ENCODE data around the gene MYBPC3.

- TF ChIP-seq MAZ (IDR thresholded peaks at IDR 0.05; ENCODE audit: borderline replicate concordance, low read depth, low read length) (no peak), HMGXB4 (CRISPR knock-in tag; IDR thresholded peaks at IDR 0.05; ENCODE audit: borderline replicate concordance) (no peak), POLR2A (IDR thresholded peaks at IDR 0.05; ENCODE audit: low read length) (no peak), CTCF (IDR thresholded peaks at IDR 0.05) (no peak), TFCP2L1 (CRISPR knock-in tag; IDR thresholded peaks at IDR 0.05) (no peak), CEBPB (IDR thresholded peaks at IDR 0.05) (no peak), MYC (IDR thresholded peaks at IDR 0.05; ENCODE audit: borderline replicate concordance, low read length) (no peak), EHF (CRISPR knock-in tag; IDR thresholded peaks at IDR 0.05) (no peak), BHLHE40 (IDR thresholded peaks at IDR 0.05; ENCODE audit: low read depth, low read length) (no peak), JUNB (IDR thresholded peaks at IDR 0.05) (no peak), ZSCAN20 (CRISPR knock-in tag; IDR thresholded peaks at IDR 0.05) (no peak)
- TF ChIP-seq, protein P1, sequence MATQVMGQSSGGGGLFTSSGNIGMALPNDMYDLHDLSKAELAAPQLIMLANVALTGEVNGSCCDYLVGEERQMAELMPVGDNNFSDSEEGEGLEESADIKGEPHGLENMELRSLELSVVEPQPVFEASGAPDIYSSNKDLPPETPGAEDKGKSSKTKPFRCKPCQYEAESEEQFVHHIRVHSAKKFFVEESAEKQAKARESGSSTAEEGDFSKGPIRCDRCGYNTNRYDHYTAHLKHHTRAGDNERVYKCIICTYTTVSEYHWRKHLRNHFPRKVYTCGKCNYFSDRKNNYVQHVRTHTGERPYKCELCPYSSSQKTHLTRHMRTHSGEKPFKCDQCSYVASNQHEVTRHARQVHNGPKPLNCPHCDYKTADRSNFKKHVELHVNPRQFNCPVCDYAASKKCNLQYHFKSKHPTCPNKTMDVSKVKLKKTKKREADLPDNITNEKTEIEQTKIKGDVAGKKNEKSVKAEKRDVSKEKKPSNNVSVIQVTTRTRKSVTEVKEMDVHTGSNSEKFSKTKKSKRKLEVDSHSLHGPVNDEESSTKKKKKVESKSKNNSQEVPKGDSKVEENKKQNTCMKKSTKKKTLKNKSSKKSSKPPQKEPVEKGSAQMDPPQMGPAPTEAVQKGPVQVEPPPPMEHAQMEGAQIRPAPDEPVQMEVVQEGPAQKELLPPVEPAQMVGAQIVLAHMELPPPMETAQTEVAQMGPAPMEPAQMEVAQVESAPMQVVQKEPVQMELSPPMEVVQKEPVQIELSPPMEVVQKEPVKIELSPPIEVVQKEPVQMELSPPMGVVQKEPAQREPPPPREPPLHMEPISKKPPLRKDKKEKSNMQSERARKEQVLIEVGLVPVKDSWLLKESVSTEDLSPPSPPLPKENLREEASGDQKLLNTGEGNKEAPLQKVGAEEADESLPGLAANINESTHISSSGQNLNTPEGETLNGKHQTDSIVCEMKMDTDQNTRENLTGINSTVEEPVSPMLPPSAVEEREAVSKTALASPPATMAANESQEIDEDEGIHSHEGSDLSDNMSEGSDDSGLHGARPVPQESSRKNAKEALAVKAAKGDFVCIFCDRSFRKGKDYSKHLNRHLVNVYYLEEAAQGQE (IDR thresholded peaks at IDR 0.05): no peak
Observed at GRCh38 chr11:47329431-47329986, 23.0 kb downstream of the MYBPC3 start.
